IPS-15b (cell line): ENCODE data around the gene SPATA1.

Experiments used
- H3K27me3 ChIP-seq: one replicate; pipeline ENCODE4 v1.6.1; 2013; ENCODE audit warnings: low read length; ENCODE audit not compliant: control insufficient read depth, insufficient read depth
- H3K36me3 ChIP-seq: one replicate; pipeline ENCODE4 v1.6.1; 2013; ENCODE audit warnings: low read length; ENCODE audit not compliant: control insufficient read depth, insufficient read depth
- H3K4me1 ChIP-seq: one replicate; pipeline ENCODE4 v1.6.1; 2013; ENCODE audit warnings: mild to moderate bottlenecking, low read length; ENCODE audit not compliant: control insufficient read depth, insufficient read depth
- H3K4me3 ChIP-seq: one replicate; pipeline ENCODE4 v1.5.1; 2013; ENCODE audit warnings: low read depth, low read length
- H3K9ac ChIP-seq: one replicate; pipeline ENCODE4 v1.6.1; 2013; ENCODE audit warnings: low read depth, mild to moderate bottlenecking, low read length
- H3K9me3 ChIP-seq: one replicate; pipeline ENCODE4 v1.6.1; 2013; ENCODE audit warnings: mild to moderate bottlenecking, low read length; ENCODE audit not compliant: control insufficient read depth, insufficient read depth

SPATA1 gene

GRCh38 chr1:84510668-84511067 is 4.5 kb downstream of the SPATA1 start:
- Histone ChIP-seq H3K9me3 (no peaks in the 10 kb centered on the region), H3K4me1 (peaks cover 3% of the 10 kb centered on the region), H3K9ac (no peak overlapping the region), H3K27me3 (no peaks in the 10 kb centered on the region), H3K4me3 (no peak overlapping the region), H3K36me3 (peaks cover 2% of the 10 kb centered on the region)

GRCh38 chr1:84524590-84524989 is 18.4 kb downstream of the SPATA1 start:
- Histone ChIP-seq H3K4me1 (no peaks in the 10 kb centered on the region), H3K36me3 (no peaks in the 10 kb centered on the region), H3K4me3 (no peak overlapping the region), H3K9ac (no peak overlapping the region), H3K27me3 (no peaks in the 10 kb centered on the region), H3K9me3 (no peaks in the 10 kb centered on the region)

- Histone ChIP-seq H3K4me3 (no peak overlapping the region), H3K36me3 (no peaks in the 10 kb centered on the region), H3K9ac (no peak overlapping the region), H3K9me3 (no peaks in the 10 kb centered on the region), H3K4me1 (no peaks in the 10 kb centered on the region), H3K27me3 (no peaks in the 10 kb centered on the region)
Observed at GRCh38 chr1:84525779-84526178, 19.6 kb downstream of the SPATA1 start.

- H3K9me3 ChIP-seq = no peaks in the 10 kb centered on the region
- no peaks in the 10 kb centered on the region for H3K27me3 ChIP-seq
- H3K36me3 ChIP-seq = no peaks in the 10 kb centered on the region
- H3K9ac ChIP-seq = no peak overlapping the region
- H3K4me1 ChIP-seq = no peaks in the 10 kb centered on the region
- no peak overlapping the region for H3K4me3 ChIP-seq
Observed at GRCh38 chr1:84538599-84538998, 32.4 kb downstream of the SPATA1 start.

GRCh38 chr1:84539972-84540371 is 33.8 kb downstream of the SPATA1 start:
- H3K9ac ChIP-seq = no peak overlapping the region
- H3K9me3 ChIP-seq = no peaks in the 10 kb centered on the region
- no peaks in the 10 kb centered on the region for H3K4me1 ChIP-seq
- H3K27me3 ChIP-seq = no peaks in the 10 kb centered on the region
- H3K36me3 ChIP-seq = no peaks in the 10 kb centered on the region
- H3K4me3 ChIP-seq = no peak overlapping the region

- Histone ChIP-seq H3K4me1 (no peaks in the 10 kb centered on the region), H3K9ac (no peak overlapping the region), H3K36me3 (no peaks in the 10 kb centered on the region), H3K4me3 (no peak overlapping the region), H3K9me3 (no peaks in the 10 kb centered on the region), H3K27me3 (no peaks in the 10 kb centered on the region)
Observed at GRCh38 chr1:84540759-84541158, 34.6 kb downstream of the SPATA1 start.

GRCh38 chr1:84541679-84542078 is 35.5 kb downstream of the SPATA1 start:
- H3K9ac ChIP-seq = no peak overlapping the region
- no peak overlapping the region for H3K4me3 ChIP-seq
- no peaks in the 10 kb centered on the region for H3K9me3 ChIP-seq
- H3K4me1 ChIP-seq = no peaks in the 10 kb centered on the region
- no peaks in the 10 kb centered on the region for H3K27me3 ChIP-seq
- no peaks in the 10 kb centered on the region for H3K36me3 ChIP-seq

GRCh38 chr1:84550826-84551225 is 44.6 kb downstream of the SPATA1 start:
- Histone ChIP-seq H3K27me3 (no peaks in the 10 kb centered on the region), H3K4me1 (no peaks in the 10 kb centered on the region), H3K9me3 (no peaks in the 10 kb centered on the region), H3K9ac (no peak overlapping the region), H3K4me3 (no peak overlapping the region), H3K36me3 (no peaks in the 10 kb centered on the region)

GRCh38 chr1:84569216-84569615 is 63.0 kb downstream of the SPATA1 start:
- no peak overlapping the region for H3K4me3 ChIP-seq
- no peak overlapping the region for H3K9ac ChIP-seq
- H3K36me3 ChIP-seq = no peaks in the 10 kb centered on the region
- H3K9me3 ChIP-seq = no peaks in the 10 kb centered on the region
- no peaks in the 10 kb centered on the region for H3K27me3 ChIP-seq
- peaks cover 13% of the 10 kb centered on the region for H3K4me1 ChIP-seq

GRCh38 chr1:84570436-84571149 is 64.4 kb downstream of the SPATA1 start:
- Histone ChIP-seq H3K9ac (no peak overlapping the region), H3K9me3 (no peaks in the 10 kb centered on the region), H3K4me3 (no peak overlapping the region), H3K4me1 (peaks cover 16% of the 10 kb centered on the region), H3K36me3 (no peaks in the 10 kb centered on the region), H3K27me3 (peaks cover 6% of the 10 kb centered on the region)

GRCh38 chr1:84571150-84571535 is 65.0 kb downstream of the SPATA1 start:
- Histone ChIP-seq H3K4me3 (no peak overlapping the region), H3K36me3 (no peaks in the 10 kb centered on the region), H3K9me3 (no peaks in the 10 kb centered on the region), H3K4me1 (peaks cover 16% of the 10 kb centered on the region), H3K27me3 (peaks cover 6% of the 10 kb centered on the region), H3K9ac (no peak overlapping the region)

GRCh38 chr1:84573481-84573966 is 67.3 kb downstream of the SPATA1 start:
- H3K27me3 ChIP-seq = peaks cover 6% of the 10 kb centered on the region
- H3K9me3 ChIP-seq = no peaks in the 10 kb centered on the region
- H3K9ac ChIP-seq = peak overlapping the region; percentile 57
- peak overlapping the region; percentile 72 for H3K4me3 ChIP-seq
- H3K4me1 ChIP-seq = peaks cover 16% of the 10 kb centered on the region
- H3K36me3 ChIP-seq = no peaks in the 10 kb centered on the region
